HG02885 (cell line): ENCODE measurements around the gene MYOG.

Source experiments
- ATAC-seq: cut with Tn5 transposase; IDR thresholded peaks from one replicate; pipeline ENCODE4 v1.9.1; 2021; ENCODE audit warnings: mild to moderate bottlenecking; ENCODE audit not compliant: unreplicated experiment, poor library complexity

MYOG gene

DNA sequence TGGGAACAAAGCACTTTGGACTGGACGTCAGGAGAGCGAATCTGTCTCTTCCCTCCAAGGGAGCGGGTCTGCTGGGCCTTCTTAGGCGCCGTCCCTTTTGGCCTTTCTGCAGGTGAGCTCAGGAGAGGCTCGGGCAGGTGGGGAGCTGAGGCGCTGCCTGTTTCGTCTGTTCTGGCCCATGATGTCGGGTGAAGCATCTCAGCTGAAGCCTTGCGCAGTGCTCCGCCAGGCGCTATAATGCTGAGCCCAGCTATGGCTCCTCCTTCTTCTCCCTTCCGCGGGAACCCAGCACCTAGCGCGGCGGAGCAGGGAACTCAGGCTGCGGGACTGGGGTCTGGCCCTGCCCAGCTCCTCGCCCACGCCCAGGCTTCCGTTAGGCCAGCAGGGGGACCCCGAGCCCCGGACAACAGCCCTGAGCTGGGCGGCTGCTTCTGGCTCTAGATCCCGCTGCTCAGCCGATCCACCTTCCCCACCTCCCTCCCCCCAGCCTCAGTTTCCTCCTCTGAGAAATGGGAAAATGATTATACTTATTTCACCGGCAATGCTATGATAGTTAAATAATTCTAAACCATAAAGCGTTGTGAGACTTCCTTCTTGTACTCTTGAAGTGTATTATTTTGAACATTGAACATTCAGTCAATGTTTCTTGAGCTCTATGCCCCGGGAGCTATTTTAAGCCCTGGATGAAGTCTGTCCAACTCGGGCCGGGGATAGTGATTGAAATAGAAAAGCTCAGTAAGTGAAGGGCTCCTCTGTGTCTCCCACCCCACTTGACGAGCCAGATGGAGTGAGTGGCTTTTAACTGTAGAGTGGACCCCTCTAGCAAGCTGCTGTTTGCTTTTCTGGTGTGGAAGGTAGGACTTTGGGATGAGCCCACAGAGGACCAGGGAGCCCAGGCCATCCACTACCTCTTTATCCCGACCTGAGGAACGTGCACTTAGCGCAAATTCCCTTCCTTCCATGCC, 32.1 kb upstream of the MYOG start:
- no peak for ATAC-seq

DNA sequence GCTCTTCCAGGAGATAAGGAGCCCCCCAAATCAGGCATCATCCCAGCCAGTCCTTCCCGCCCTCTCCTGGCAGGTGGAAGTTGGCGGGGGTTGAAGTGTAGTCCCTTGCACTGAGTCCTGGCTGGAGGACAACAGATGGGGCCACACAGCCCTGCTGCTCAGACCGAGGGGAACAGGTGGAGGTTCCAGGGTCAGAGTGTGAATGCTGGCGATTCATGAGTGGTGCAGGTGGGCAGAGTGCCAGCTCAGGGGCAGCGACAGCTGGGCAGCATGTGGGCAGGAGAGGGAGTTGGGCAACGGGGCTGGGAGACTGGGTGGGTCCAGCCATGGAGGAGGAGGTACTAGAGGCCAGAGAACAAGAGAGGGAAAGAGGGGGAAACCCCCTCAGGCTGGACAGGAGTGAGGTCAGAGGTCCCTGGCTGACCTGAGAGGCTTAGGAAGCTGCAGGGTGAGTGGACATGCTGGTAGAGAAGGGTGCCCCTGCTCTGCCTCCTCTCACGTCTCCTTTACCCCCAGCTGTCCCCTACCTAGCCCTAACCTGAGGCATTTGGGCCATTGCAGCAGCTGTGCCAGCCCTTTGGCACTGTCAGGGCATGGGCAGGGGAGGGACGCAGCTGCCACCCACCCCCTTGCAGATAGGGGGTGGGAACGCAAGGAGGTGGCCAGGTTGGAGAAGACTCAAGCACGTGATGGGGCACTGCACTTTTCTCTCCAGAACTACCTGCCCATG, 30.4 kb upstream of the MYOG start:
- no peak for ATAC-seq

DNA sequence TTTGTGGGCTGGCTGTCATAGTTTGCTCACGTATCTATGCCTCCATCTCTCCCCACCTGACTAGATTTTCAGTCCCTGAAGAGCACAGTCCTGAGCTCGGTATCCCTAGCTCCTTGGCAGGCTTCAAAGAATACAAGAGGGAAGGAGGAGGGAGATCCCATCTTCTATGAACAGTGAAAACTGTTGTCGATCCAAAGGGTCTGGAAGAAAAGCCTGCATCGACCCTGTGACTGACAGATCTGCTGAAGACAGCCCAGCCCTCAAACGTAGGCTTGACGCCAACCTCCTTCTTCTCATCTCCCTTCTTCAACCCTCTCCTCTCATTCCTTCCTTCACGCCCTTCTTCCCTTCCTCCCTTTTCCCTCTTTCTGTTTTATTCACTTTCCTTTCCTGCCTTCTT, 28.4 kb upstream of the MYOG start:
- ATAC-seq: no peak

DNA sequence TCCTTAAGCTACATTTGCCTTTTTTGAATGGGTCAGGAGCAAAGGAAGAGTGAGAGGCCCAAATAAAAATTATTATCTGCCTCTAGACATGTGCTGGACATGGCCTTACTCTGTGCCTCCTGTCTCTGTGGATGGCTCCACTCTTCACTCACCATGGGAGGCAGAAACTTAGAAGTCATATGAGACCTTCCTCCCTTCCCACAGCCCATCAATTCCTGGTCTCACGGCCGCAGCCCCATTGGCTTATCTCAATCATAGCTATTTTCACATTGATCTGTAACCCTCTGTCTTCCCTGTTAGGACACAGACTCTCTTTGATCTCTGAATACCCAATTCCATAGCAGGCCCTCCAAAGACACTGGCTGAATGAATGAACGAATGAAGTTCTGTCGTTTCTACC, 27.5 kb upstream of the MYOG start:
- ATAC-seq: no peak

DNA sequence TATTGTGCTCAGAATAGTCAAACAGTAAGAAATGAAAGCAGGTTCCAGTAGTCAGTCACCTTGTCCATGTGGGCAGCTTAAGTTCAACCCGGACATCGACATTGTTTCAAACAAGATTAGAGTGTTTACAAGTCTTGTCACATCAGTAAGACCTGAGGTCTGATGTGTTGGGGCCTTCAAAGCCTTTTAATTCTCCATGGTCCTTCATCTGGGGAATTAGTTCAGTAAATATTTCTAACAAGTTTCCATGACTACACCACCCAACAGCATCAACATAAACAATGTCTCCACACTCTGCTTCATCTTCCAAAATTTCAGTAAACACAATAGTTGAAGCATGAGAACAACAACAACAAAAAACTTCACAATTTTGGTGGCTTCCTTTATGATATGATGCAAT, 26.7 kb upstream of the MYOG start:
- ATAC-seq: no peak

DNA sequence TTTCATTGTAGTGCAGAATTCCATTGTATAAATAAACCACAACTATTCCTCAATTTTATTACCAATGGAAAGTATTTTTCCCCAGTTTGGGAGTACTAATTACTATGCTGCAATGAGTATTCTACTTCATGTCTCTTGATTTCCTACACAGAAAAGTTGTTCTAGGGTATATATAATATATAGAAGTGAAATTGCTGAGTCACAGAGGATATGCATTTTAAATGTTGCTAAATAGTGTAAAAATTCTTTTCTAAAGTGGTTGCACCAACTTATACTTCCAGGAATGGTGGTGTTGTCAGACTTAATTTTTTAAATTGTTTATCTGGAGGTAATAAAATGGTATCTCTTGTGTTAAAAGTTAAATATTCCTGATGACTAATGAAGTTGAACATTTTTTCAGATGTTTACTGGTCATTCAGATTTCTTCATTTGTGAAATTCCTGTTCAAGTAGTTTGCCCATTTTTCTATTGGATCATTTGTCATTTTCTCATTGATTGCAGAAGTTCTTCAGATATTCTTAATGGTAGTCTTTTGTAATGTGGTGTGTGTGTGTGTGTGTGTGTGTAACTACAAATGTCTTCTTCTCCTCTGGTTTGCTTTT, 19.1 kb upstream of the MYOG start:
- no peak for ATAC-seq

DNA sequence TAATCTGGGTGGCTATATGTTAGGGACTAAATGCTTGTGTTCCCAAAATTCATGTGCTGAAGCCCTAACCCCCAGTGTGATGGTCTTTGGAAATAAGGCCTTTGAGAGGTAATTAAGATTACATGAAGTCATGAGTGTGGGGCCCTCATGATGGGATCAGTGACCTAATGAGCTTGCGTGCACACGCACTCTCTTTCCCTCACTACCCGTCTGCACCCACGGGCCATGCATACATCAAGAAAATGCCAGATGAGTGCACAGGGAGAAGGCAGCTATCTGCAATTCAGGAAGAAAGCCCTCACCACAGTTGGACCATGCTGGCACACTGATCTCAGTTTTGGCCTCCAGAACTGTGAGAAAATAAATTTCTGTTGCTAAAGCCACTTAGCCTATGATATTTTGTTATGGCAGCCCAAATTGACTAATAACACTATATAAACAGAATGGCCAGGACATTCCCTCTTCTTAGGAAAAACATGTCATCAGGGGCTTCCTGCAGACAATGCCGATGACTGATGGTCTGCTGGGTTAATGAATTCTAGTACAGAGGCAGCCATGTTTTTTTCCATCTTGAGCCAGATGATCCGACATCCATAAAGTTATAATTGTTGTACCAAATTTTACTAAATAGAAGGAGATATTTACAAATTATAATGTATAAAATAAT, 18.1 kb upstream of the MYOG start:
- ATAC-seq: no peak

DNA sequence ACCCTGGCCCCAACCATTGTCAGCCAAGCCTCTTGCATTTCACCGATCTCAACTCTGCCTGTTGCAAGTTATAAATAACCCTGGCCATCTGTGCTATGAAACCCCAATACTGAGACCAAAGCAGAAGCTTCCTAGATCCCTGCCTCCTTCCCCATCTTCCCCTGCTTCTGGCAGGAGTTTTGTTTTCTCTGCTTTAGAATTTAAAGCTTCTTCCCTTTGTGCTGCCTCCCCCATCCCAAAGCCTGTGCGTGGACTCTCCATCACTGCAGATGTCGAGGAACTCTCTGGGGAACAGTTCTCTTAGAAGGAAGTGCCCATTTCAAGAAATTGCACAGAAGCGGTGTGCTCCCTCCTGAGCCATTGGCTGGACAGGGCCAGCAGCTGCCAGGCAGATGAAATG, 17.4 kb upstream of the MYOG start:
- ATAC-seq: no peak

DNA sequence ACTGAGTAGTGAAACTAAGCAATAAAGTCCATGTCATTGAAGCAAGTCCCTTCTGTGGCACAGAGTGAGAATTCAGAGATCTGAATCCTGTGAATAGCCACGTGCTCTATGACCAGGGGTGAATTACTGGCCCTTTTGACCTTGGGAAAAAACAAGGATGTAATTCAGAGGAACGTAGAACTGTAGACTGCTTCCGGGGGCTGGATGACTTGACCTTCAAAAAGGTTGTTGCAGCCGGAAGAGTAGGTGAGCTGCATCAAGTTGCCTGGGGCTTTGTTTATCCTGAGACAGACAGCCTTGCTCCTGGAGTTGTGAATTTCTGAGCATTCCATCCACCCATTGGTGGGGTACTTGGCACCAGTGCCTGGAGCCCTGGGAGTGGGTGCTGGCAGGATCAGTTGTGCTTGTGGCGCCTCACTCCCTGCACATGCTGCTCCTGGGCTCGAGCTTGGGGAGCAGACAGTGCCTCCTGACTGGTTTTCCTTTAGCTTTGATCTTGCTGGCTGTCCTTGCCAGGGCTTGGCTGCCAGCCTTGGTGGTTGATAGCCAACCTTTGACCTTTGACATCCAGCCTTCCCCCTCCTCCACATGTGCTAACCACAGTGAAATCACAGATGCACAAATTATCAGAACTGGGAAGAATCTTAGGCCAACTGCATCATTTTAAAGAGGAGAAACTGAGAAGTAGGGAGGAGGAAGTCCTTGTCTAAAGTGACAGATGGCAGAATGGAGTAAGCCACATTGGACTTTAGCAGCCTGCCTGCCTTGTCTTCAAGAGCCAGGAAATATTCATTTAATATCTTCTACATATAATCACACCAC, 16.2 kb upstream of the MYOG start:
- no peak for ATAC-seq

DNA sequence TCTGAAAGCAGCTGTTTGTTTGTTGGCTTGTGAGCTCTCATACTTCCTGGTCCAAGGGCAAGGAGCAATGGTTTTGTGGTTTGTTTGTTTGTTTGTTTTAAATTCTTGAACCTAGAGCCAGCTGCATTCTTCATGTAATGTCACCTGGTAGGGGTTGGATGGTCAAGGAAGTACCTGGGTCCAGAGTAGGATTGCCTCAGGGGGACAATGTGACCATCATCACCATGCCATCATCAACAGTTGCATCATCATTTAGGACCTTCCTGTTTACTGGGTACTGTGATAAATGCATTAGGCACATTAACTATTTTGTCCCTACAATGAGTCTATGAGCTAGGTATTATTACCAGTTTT, 14.7 kb upstream of the MYOG start:
- no peak for ATAC-seq

DNA sequence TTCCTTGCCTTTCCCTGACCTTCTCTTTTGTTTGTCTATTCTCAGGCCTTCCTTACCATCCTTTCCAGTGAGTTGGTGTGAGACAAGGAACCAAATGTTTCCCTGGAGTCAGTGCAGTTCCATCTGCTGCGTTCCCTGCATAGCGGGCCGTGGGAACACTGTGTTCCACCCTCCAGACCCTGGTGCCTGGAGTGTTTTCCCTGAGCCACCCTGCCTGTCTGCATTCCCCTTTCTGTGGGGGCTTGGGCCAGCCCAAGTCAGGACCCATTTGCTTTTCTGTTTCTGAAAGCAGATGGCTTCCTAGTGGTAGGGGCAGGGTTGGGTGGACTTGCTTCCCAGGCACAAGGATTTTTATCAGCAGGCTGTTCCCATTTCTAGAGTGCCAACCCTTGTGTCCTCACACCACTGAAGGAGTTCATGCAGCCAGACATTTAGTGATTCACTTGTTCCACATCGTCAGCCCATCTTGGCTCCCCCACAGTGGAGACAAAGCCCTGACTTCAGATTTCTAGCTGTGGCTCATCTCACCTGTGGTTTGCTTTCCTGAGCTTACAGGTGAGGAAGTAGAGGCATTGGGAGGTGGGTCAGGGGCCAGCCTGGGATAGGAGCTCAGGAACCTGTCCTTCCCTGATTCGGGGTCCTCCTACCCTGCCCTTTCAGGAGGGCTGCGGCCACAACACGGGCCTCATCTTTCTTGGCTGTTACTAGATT, 14.1 kb upstream of the MYOG start:
- no peak for ATAC-seq

DNA sequence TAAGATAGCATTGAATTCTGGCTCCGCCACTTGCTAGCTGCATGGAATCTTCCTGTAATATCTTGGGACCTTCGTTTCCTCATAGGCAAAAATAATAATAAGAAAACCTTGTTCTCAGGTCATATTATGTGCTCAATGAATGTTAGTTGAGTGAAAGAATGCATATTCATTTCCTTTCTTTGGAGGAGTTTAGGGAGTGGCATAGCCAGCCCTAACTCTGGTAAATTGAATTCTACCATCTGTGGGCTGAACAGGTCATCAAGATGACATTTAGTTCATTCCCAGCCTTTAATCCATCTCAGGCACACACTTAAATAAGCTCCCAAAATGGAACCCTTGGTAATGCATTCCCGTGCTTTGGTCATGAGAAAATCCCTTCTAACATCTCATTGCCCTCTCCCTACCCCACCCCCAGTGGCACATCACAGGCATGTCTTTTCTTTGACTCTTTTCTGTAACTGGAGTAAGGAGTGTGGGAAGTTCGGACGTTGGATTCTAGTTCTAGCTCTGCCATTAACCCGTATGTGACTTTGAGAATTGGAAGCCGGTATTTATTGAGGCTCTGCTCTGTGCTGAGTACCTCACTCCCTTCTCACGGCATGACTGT, 13.2 kb upstream of the MYOG start:
- no peak for ATAC-seq

DNA sequence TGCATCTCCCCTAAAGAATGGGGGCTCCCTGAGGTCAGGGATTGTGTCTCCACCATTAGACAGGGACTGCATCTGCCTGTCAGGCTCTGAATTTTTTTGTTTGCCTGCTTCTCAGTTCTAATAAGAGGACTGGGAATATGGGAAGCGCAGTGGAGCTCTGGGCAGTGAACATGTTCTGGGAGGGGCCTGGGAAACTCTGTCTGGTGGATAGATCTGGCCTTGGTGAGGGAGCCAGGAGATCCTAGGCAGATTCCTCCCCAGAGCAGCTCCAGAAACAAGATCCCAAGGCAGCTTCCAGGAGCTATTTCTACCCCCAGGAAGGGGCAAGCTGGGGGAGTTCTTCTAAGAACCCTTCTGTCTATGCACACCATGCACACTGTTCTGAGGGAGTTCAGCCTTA, 12.6 kb upstream of the MYOG start:
- no peak for ATAC-seq

DNA sequence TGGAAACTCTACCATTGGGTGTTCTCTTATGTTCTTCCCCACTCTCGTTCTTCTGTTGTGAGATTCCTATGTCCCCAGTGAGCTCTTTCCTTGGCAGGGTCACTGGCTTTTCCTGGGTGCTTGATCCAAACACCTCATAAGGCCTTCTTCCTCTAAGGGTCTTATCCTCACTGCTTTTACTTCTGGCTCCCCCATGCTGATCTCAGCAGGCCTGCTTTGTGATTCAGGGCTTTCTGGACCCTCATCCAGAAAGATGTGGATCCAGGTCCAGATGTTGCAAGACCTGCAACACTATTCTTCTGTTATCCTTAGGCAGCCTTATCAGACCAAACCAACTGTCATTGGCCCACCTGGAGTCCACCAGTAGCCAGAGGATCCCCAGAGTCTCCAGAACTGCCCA, 11.2 kb upstream of the MYOG start:
- no peak for ATAC-seq

DNA sequence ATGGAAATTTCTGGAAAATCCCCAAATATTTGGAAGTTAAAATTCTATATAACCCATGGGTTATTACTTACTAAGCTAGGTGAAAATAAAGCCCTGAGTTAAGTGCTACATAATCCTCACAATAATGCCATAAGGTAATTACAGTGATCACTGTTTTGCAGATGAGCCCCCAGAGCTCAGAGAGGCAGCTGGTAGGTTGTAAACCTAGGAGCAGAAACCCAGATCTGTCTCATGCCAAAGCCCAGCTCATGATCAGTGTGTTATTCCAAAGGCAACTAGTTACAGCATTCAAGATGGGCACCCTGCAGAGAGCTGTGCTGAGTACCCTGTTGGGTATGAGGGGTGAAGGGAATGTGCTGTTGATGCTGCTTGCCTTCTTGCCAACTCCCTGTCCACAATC, 10.8 kb upstream of the MYOG start:
- no peak for ATAC-seq

DNA sequence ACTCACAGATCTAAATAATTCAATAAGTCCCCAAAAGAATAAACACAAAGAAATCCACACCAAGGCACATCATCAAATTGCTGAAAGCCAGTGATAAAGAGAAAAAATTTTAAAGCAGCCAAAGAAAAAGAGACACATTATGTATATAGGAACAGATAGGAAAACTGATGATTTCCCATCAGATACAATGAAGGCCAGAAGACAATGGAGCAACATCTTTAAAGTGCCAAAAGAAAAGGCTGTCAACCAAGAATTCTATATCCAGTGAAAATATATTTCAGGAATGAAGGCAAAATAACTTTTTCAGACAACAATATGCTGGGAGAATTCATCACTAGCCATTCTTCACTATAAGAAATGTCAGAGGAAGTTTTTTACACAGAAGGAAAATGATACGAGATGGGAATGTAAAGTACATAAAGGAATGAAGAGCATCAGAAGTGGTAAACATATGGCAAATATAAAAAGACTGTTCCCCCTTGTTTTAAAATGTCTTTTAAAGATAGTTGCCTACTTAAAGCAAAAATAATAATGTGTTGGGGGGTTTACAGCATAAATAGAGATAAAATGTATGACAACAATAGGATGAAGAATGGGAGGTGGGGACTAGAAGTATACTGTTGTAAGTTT, 9.4 kb upstream of the MYOG start:
- ATAC-seq: no peak

DNA sequence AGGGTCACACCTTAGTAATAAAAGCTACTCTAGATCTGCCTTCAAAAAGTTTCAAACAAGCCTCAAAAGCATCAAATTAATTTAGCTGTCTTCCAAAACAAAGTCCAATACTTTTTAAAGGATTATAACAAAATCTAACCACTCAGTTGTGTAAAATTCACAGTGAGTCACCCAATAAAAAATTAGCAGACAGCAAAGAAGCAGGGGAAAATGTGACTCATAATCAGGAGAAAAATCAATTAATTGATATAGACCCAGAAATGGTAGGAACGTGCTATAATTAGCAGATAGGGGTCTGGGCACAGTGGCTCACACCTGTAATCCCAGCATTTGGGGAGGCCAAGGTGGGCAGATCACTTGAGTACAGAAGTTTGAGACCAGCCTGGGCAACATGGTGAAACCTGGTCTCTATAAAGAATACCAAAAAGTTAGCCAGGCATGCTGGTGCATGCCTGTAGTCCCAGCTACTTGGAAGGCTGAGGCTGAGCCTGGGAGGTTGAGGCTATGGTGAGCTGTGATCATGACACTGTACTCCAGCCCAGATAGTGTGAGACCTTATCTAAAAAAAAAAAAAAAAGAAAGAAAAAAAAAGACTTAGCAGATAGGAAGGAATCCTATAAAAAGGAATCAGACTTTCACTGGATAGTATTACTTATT, 8.1 kb upstream of the MYOG start:
- no peak for ATAC-seq

DNA sequence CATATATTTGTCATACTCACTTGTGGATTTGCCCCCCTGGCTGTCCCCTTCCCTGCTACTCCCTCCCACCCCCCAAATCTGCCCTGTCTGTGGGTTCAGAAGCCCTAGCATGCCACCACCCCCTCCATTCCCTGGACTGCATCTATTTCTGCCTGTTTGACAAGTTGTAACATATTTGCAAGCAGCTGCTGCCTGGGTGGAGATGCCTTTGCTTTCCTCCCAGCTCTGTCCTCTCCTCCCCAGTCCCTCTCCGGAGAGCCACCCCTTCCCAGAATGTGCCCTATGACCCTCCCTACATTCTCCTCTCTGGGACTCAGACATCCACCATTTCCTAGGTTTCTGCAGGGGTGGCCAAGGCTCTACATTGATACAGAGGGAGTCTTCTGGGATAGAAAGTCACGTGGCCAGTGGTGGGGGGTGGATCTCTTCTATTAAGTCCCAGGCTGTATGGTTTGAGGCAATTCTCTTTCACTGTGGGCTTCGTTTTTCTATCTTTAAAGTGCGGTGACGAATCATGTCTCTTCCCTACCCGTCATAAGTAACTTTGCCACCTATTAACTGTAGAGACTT, 6.0 kb upstream of the MYOG start:
- no peak for ATAC-seq
